NAMALWA (cell line): ENCODE results near the gene XYLT1.
A peak's percentile ranks its signal among the peaks of the same experiment; 100 is the strongest.

Source experiments
- DNase-seq: peaks from one replicate; pipeline ENCODE4 v3.0.0-alpha.2; 2015; ENCODE audit warnings: low spot score

XYLT1 gene

DNA sequence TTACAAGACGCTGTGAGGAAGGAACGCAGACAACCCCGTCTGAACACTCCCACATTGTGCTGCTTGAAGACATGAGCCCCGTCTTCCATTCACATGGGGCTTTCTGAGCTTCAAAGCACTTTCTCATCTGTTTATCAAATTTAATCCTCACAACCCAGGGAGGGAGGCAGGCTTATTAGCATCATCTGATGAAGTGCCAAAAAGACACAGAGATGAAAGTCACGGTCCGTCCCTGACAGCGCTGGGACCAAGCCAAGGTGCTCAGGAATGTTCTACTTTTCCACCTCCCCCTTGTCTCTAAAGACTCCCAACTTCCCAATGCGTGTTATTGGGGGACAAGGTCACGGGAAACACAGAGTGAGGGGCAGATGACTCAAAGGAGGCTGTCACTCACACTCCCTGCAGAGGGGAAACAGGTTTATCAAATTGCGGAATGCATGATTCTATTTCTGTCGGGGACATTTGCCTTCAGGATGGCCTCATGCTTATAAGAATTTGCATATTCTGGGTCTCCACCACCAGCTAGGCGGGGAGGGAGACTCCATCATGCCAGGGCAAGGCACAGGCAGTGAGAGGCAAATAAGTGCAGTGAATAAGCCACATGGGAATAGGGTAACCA lies 10.7 kb downstream of the XYLT1 start:
- peak; percentile 95 for DNase-seq

GRCh38 chr16:17457997-17458396 lies 12.8 kb downstream of the XYLT1 start:
- no peak for DNase-seq

- DNase-seq = no peak
Measured at GRCh38 chr16:17457513-17457912, 13.2 kb downstream of the XYLT1 start.

DNA sequence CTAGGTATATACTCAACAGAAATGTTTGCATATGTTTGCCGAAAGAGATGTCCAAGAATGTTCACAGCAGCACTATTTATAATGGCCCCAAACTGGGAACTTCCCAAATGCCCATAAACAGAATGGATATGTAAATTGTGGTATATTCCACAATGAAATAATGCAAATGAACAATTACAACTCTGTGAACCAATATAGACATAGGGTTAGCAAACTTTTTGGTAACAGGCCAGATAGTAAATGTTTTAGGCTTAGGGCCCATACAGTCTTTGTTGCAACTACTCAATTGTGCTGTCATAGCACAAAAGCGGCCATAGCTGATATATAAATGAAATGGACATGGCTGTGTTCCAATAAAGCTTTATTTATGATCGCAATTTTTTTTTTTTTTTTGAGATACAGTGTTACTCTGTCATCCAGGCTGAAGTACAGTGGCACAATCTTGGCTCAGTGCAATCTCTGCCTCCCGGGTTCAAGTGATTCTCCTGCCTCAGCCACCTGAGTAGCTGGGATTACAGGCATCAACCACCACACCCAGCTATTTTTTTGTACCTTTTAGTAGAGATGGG lies 16.5 kb downstream of the XYLT1 start:
- DNase-seq = no peak

DNA sequence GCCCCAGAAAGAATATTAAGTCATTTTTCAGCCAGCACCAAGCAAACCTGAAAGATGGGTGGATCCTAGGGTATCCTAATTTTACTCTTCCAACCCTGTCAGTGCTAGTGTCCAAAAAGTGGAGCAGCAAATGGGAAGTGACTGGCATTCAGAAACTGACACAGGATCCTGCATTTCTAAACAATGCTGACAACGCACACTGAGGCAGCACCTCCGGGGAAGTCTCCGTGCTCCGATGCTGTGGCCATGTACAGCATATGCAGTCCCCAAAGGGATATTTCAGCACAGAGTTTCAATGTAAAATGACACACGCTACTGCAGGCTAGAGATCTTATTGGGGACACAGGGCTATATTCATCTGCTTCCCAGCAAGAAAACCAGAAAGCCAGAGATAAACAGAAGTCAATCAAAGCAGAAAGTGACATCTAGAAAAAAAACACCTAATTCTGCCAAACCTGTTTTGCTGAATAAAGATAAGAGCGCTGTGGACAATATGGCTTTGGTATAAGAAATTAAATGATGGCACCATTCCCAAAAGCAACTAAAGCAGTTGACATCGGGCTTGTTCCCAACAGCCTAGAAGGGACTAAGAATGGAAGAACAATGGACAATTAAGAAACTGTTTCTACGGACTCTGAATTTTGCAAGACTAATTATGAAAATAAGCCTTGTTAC lies 17.3 kb downstream of the XYLT1 start:
- DNase-seq = no peak

GRCh38 chr16:17452922-17453321 lies 17.8 kb downstream of the XYLT1 start:
- no peak for DNase-seq

- DNase-seq = no peak
Measured at GRCh38 chr16:17451843-17452242, 18.9 kb downstream of the XYLT1 start.

DNA sequence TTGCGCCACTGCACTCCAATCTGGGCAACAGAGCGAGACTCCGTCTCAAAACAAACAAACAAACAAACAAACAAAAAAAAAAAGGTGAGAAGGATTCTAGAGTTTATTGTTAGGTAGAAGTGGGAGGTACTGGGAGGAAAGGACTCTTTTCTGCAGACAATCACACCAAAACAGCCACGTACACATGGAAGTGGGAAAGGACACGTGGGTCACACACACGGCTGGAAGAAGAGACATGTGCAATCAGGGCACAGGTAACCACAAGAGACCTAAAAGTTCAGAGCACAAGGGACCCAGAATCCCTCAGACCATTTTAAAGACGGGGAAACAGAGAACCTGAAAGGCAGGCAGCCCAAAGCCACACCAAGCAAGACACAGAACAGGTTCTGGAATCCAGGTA lies 20.5 kb downstream of the XYLT1 start:
- no peak for DNase-seq

- DNase-seq = peak; percentile 60
Measured at GRCh38 chr16:17448640-17449638, 21.8 kb downstream of the XYLT1 start.

DNA sequence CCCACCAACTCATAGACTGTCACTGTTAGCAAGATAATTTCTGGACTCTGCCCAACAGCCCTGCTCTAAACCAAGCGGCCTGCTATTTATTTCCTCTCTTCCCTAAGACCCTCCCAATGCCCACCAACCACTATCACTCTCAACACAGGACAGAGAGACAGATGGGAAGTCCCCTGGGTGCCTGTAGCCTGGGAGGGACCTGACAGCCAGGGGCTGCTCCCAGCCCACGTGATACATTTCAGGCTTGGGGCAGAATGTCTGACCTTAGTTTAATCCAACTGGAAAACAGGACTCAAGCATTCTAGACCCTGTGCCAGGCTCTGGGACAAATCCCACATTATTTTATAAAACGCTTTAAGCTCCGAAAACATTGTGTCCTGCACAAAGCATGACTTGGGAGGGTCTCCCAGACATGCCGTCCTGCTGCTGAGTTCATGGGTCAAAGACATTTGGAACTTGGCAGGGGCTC lies 23.6 kb downstream of the XYLT1 start:
- no peak for DNase-seq

- DNase-seq = no peak
Measured at GRCh38 chr16:17446661-17447060, 24.1 kb downstream of the XYLT1 start.

- no peak for DNase-seq
Measured at GRCh38 chr16:17445421-17445820, 25.3 kb downstream of the XYLT1 start.

DNA sequence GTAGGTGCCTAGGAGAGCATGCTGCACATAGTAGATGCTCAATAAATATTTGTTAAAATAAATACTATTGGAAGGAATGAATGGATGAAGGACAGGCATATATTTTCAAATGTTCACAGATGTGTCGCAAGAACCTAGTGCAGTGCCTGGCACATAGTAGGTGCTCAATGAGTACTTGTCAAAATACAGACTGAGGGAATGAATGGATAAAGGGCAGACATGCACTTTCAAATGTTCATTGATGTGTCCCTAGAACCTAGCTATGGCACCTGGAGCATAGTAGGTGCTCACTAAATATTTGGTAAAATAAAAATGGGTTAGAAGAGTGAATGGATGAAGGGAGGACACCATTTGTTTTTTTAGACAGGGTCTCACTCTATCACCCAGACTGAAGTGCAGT lies 26.1 kb downstream of the XYLT1 start:
- no peak for DNase-seq

DNA sequence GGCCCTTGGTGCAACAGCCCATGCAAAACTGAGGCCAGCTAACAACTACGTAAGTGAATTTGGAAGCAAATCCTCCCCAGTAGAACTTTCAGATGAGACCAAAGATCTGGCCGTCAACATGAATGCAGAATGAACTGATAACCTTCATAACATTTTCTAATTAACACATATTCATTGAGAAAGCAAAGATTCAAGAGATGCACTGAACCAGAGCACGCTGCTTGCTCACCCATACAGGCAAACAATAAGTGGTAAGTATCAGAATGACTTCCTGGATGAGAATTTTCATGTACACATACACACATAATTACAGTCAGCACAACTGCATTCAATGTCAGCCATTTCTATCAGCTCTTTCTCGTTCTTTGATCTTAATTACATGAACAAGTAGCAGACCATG lies 30.6 kb downstream of the XYLT1 start:
- no peak for DNase-seq

GRCh38 chr16:17439580-17439979 lies 31.2 kb downstream of the XYLT1 start:
- no peak for DNase-seq

DNA sequence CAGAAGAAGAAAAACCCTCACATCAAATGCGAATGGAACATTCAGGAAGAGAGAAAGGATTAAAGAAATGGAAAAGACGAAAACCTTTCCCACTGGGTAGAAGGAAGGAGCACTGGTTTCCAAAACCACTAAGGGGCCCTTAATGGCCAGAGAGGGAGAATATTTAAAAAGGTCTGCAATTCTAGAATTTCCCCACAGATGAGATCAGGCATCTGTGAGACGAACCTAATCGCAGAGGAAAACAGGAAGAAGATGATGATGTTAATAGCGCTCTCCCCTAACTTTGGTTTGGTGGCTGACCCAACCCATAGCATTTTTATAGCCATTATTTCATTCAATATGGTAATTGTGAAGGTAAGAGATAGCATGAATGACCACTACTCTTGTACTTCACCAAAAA lies 32.8 kb downstream of the XYLT1 start:
- no peak for DNase-seq

- no peak for DNase-seq
Measured at GRCh38 chr16:17437127-17437720, 33.5 kb downstream of the XYLT1 start.

DNA sequence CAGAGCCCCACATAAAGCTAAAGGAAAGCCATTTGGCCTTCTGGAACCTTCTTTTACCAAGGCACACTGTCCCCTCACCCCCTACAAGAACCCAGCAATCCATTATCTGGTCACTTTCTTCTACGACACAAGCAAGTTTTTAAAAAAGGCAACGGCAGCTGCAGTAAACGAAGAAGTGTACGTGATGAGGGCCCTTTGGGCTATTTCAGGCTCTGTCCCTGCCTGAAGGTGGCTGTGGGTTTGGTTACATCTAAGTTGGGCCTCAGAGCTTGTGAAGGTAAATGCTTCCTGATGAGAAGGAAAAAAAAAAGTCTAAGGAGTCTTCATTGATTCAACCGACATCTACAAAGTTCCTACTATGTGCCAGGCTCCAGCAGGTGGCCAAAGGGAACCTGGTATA lies 35.4 kb downstream of the XYLT1 start:
- no peak for DNase-seq

- no peak for DNase-seq
Measured at GRCh38 chr16:17433577-17434451, 36.9 kb downstream of the XYLT1 start.

- DNase-seq = no peak
Measured at GRCh38 chr16:17432901-17433576, 37.7 kb downstream of the XYLT1 start.
